ENCODE results near the gene SLC25A30. TPM values are rescaled to one million over a fixed set of nuclear protein-coding genes. Genes with fewer than 3 reads are reported as not detected.
"Not testable (repeated sequence)": the region's sequence is repeated elsewhere in the genome, so short reads cannot be mapped to it uniquely, and the experiment has no call there.

Gene SLC25A30
- total and polyA plus RNA-seq, 8 donors: 15.2 to 25.1 (median 17.9) TPM

DNA sequence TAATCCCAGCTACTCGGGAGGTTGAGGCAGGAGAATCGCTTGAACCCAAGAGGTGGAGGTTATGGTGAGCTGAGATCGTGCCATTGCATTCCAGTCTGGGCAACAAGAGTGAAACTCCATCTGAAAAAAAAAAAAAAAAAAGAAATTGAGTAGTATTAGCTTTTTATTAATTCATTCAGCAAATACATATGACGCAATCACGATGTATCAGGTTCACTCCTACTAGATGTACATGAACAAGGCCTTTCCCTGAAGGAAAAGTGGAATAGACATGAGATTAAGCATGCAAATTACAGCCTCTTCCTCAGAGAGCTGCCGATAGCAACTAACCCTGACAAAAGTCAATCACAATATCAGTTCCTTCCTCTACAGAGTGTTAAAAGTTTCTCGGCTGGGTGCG lies 68.0 kb downstream of the SLC25A30 start:
- ATAC-seq: no peak
- no peaks in the 10 kb centered on the region for H3K9me3 ChIP-seq
- no peak overlapping the region for H3K27ac ChIP-seq
- H3K4me3 ChIP-seq: no peak overlapping the region
- intact Hi-C loops (cut with DNase I): no loop called here
- H3K4me1 ChIP-seq: peaks cover 0 to 11% of the 10 kb centered on the region in 2 donors
- no peak for DNase-seq
- H3K36me3 ChIP-seq: peaks cover 0 to 78% of the 10 kb centered on the region in 2 donors
- H3K27me3 ChIP-seq: no peaks in the 10 kb centered on the region
- TF ChIP-seq CTCF (IDR thresholded peaks at IDR 0.05): no peak

GRCh38 chr13:45349438-45349837 lies 68.7 kb downstream of the SLC25A30 start:
- Histone ChIP-seq H3K9me3 (no peaks in the 10 kb centered on the region), H3K4me1 (peaks cover 0 to 11% of the 10 kb centered on the region in 2 donors), H3K36me3 (peaks cover 0 to 77% of the 10 kb centered on the region in 2 donors), H3K27me3 (no peaks in the 10 kb centered on the region), H3K4me3 (no peak overlapping the region), H3K27ac (no peak overlapping the region)
- DNase-seq (no peak), ATAC-seq (no peak)
- TF ChIP-seq CTCF (IDR thresholded peaks at IDR 0.05): no peak
- intact Hi-C loops (cut with DNase I): no loop called here

DNA sequence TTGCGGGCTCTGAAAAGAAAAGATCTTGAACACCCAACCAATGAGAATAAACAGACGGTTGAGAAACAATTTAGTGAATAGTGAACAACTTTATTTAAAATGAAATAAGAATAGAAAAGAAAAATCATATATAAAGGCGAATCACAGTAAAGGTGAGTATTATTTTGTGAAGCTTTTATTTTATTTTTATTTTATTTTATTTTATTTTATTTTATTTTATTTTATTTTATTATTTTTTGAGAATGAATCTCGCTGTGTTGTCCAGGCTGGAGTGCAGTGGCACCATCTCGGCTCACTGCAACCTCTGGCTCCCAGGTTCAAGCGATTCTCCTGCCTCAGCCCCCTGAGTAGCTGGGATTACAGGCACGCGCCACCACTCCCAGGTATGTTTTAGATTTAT lies 74.1 kb downstream of the SLC25A30 start:
- Histone ChIP-seq H3K36me3 (peaks cover 0 to 51% of the 10 kb centered on the region in 2 donors), H3K4me1 (peaks cover 6 to 27% of the 10 kb centered on the region in 2 donors)
- H3K9me3 ChIP-seq; ATAC-seq; H3K27ac ChIP-seq; DNase-seq; H3K27me3 ChIP-seq; H3K4me3 ChIP-seq; intact Hi-C loops (cut with DNase I): not testable (repeated sequence)

Other genes with a start within 250 kb of the SLC25A30 start
- gene KCTD4, start 217.3 kb downstream of the SLC25A30 start, total RNA-seq: not detected
- under 1 TPM in 2 of 6 donors, not detected in 4; 0.08 to 0.20 TPM for gene KCTD4, start 217.3 kb downstream of the SLC25A30 start, polyA plus RNA-seq (ENCODE audit: insufficient read length in 6 of 6)
- gene TPT1, start 77.2 kb downstream of the SLC25A30 start, total RNA-seq: 1,000 to 10,000 TPM; 3,460 to 5,041 TPM
- gene TPT1, start 77.2 kb downstream of the SLC25A30 start, polyA plus RNA-seq (ENCODE audit: insufficient read length in 6 of 6): 1,000 to 10,000 TPM; 7,976 to 8,787 (median 8,235) TPM
- 10 to 100 TPM; 20.6 to 25.4 TPM for gene COG3, start 46.6 kb upstream of the SLC25A30 start, total RNA-seq
- gene COG3, start 46.6 kb upstream of the SLC25A30 start, polyA plus RNA-seq (ENCODE audit: insufficient read length in 6 of 6): 10 to 100 TPM; 31.3 to 37.8 (median 37.2) TPM
- gene ERICH6B, start 197.4 kb upstream of the SLC25A30 start, total RNA-seq: not detected
- gene ERICH6B, start 197.4 kb upstream of the SLC25A30 start, polyA plus RNA-seq (ENCODE audit: insufficient read length in 6 of 6): 1 to 10 TPM; 1.5 to 4.1 (median 3.1) TPM

Measured in left lung (tissue), 10 donors.